ENCODE measurements around the gene NELFA. TPM values are rescaled to one million over a fixed set of nuclear protein-coding genes. Genes with fewer than 3 reads are reported as not detected.

The NELFA gene
- total RNA-seq, 4 donors from 2014 or later = 27.7 to 56.9 (median 42.8) TPM

- no peak overlapping the region for H3K27ac ChIP-seq
- no peak for DNase-seq
- H3K9me3 ChIP-seq = no peaks in the 10 kb centered on the region
- H3K36me3 ChIP-seq = peaks cover 0 to 35% (median 0%) of the 10 kb centered on the region in 3 donors
- TF ChIP-seq POLR2A (IDR thresholded peaks at IDR 0.05) (no peak), CTCF (IDR thresholded peaks at IDR 0.05) (no peak)
- no peaks in the 10 kb centered on the region for H3K27me3 ChIP-seq
- H3K4me3 ChIP-seq = no peak overlapping the region
- no peaks in the 10 kb centered on the region for H3K4me1 ChIP-seq
Observed at GRCh38 chr4:1943928-1944327, 64.8 kb downstream of the NELFA start.

- no peak for DNase-seq
- Histone ChIP-seq H3K9me3 (no peaks in the 10 kb centered on the region), H3K36me3 (peaks cover 0 to 51% (median 0%) of the 10 kb centered on the region in 3 donors), H3K4me1 (no peaks in the 10 kb centered on the region), H3K27me3 (no peaks in the 10 kb centered on the region), H3K27ac (no peak overlapping the region), H3K4me3 (no peak overlapping the region)
- TF ChIP-seq CTCF (IDR thresholded peaks at IDR 0.05) (no peak), POLR2A (IDR thresholded peaks at IDR 0.05) (no peak)
Observed at GRCh38 chr4:1940566-1940965, 68.2 kb downstream of the NELFA start.

- H3K9me3 ChIP-seq = no peaks in the 10 kb centered on the region
- no peak for DNase-seq
- peaks cover 0 to 58% (median 0%) of the 10 kb centered on the region in 3 donors for H3K36me3 ChIP-seq
- no peaks in the 10 kb centered on the region for H3K27me3 ChIP-seq
- TF ChIP-seq POLR2A (IDR thresholded peaks at IDR 0.05) = no peak
- TF ChIP-seq CTCF (IDR thresholded peaks at IDR 0.05) = no peak
- H3K27ac ChIP-seq = no peak overlapping the region
- no peak overlapping the region for H3K4me3 ChIP-seq
- H3K4me1 ChIP-seq = no peaks in the 10 kb centered on the region
Observed at GRCh38 chr4:1939664-1940509, 68.9 kb downstream of the NELFA start.

DNA sequence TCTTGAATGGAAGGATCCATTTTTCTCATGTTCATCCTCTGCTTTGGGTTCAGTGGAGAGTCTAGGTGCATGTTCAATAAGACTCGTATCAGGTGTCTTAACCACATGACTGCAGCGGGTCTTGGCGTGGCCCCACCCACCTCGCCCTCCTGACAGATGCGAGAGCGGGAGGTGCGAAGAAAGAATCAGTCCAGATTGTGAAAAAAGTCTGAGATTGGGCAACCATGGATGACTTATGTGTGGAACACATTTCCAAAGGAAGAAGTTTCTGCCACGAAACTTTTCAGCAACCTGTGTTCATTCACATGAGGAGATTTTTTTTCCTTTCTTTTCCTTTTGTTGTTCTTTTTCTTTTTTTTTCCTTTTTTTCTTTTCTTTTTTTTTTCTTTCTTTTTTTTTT, 70.7 kb downstream of the NELFA start:
- Histone ChIP-seq H3K36me3 (peaks cover 0 to 52% (median 0%) of the 10 kb centered on the region in 3 donors), H3K4me3 (no peak overlapping the region), H3K27me3 (no peaks in the 10 kb centered on the region), H3K27ac (no peak overlapping the region), H3K4me1 (no peaks in the 10 kb centered on the region), H3K9me3 (no peaks in the 10 kb centered on the region)
- no peak for DNase-seq
- TF ChIP-seq POLR2A (IDR thresholded peaks at IDR 0.05) (no peak), CTCF (IDR thresholded peaks at IDR 0.05) (no peak)

DNA sequence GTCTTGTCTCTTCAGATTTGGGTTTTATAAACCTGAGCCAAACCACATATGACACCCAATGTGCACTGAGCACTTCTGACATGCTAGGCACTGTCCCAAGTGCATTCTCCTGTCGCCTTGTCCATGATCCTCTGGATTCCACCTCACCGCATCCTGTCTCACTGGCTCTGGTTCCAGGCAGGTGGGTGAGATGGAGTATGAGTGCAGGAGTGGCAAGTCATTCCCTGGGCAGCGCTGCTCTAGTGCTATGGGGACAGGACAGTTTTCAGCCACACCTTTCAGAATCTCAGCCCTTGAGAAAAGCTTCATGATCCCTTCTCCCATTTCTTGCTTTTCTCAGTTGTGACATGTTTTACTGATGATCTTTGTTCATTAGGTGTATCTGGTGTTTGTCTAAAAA, 71.2 kb downstream of the NELFA start:
- Histone ChIP-seq H3K27me3 (no peaks in the 10 kb centered on the region), H3K9me3 (no peaks in the 10 kb centered on the region), H3K4me1 (no peaks in the 10 kb centered on the region), H3K36me3 (peaks cover 0 to 52% (median 0%) of the 10 kb centered on the region in 3 donors), H3K27ac (no peak overlapping the region), H3K4me3 (no peak overlapping the region)
- DNase-seq = no peak
- TF ChIP-seq CTCF (IDR thresholded peaks at IDR 0.05) (no peak), POLR2A (IDR thresholded peaks at IDR 0.05) (no peak)

All from Peyer's patch (tissue), 4 donors.